Measurements from ENCODE around the gene LRRK2.
"Not testable (repeated sequence)": the region's sequence is repeated elsewhere in the genome, so short reads cannot be mapped to it uniquely, and the experiment has no call there.

LRRK2 gene

GRCh38 chr12:40343124-40343523, 118.3 kb downstream of the LRRK2 start:
- Histone ChIP-seq H3K9me3 (ENCODE audit: control insufficient read depth, low read length) (no peaks in the 10 kb centered on the region), H3K4me3 (ENCODE audit: extremely low read depth, insufficient read depth, low read length, poor library complexity, severe bottlenecking) (no peak overlapping the region), H3K36me3 (ENCODE audit: control insufficient read depth, insufficient read depth, low read length) (no peaks in the 10 kb centered on the region), H3K27ac (ENCODE audit: low read depth, low read length, severe bottlenecking) (no peak overlapping the region), H3K4me1 (ENCODE audit: control insufficient read depth, insufficient read depth, low read length, poor library complexity, severe bottlenecking) (no peaks in the 10 kb centered on the region)
- WGBS, 2 experiments (ENCODE audit: insufficient coverage in 2 of 2) = 93% methylated on average over 1 of the region's 4 CpGs; no CpG with 5 or more reads in 1 of the 2 experiments

- no CpG with 5 or more reads among the region's 1 CpG for WGBS, 2 experiments (ENCODE audit: insufficient coverage in 2 of 2)
- Histone ChIP-seq H3K4me1 (ENCODE audit: control insufficient read depth, insufficient read depth, low read length, poor library complexity, severe bottlenecking) (no peaks in the 10 kb centered on the region), H3K36me3 (ENCODE audit: control insufficient read depth, insufficient read depth, low read length) (no peaks in the 10 kb centered on the region), H3K4me3 (ENCODE audit: extremely low read depth, insufficient read depth, low read length, poor library complexity, severe bottlenecking) (no peak overlapping the region), H3K9me3 (ENCODE audit: control insufficient read depth, low read length) (no peaks in the 10 kb centered on the region), H3K27ac (ENCODE audit: low read depth, low read length, severe bottlenecking) (no peak overlapping the region)
Measured at GRCh38 chr12:40344312-40344711, 119.5 kb downstream of the LRRK2 start.

- Histone ChIP-seq H3K4me1 (ENCODE audit: control insufficient read depth, insufficient read depth, low read length, poor library complexity, severe bottlenecking) (no peaks in the 10 kb centered on the region), H3K27ac (ENCODE audit: low read depth, low read length, severe bottlenecking) (no peak overlapping the region), H3K9me3 (ENCODE audit: control insufficient read depth, low read length) (no peaks in the 10 kb centered on the region), H3K36me3 (ENCODE audit: control insufficient read depth, insufficient read depth, low read length) (no peaks in the 10 kb centered on the region), H3K4me3 (ENCODE audit: extremely low read depth, insufficient read depth, low read length, poor library complexity, severe bottlenecking) (no peak overlapping the region)
- no CpG with 5 or more reads among the region's 1 CpG for WGBS, 2 experiments (ENCODE audit: insufficient coverage in 2 of 2)
Measured at GRCh38 chr12:40351976-40352375, 127.2 kb downstream of the LRRK2 start.

- Histone ChIP-seq H3K27ac (ENCODE audit: low read depth, low read length, severe bottlenecking) (no peak overlapping the region), H3K4me1 (ENCODE audit: control insufficient read depth, insufficient read depth, low read length, poor library complexity, severe bottlenecking) (no peaks in the 10 kb centered on the region), H3K9me3 (ENCODE audit: control insufficient read depth, low read length) (no peaks in the 10 kb centered on the region), H3K4me3 (ENCODE audit: extremely low read depth, insufficient read depth, low read length, poor library complexity, severe bottlenecking) (no peak overlapping the region), H3K36me3 (ENCODE audit: control insufficient read depth, insufficient read depth, low read length) (no peaks in the 10 kb centered on the region)
- WGBS, 2 experiments (ENCODE audit: insufficient coverage in 2 of 2) = no CpG with 5 or more reads among the region's 6 CpGs
Measured at GRCh38 chr12:40375076-40375475, 150.3 kb downstream of the LRRK2 start.

GRCh38 chr12:40376533-40377267, 151.9 kb downstream of the LRRK2 start:
- Histone ChIP-seq H3K4me3 (ENCODE audit: extremely low read depth, insufficient read depth, low read length, poor library complexity, severe bottlenecking) (no peak overlapping the region), H3K9me3 (ENCODE audit: control insufficient read depth, low read length) (no peaks in the 10 kb centered on the region), H3K36me3 (ENCODE audit: control insufficient read depth, insufficient read depth, low read length) (no peaks in the 10 kb centered on the region), H3K27ac (ENCODE audit: low read depth, low read length, severe bottlenecking) (no peak overlapping the region), H3K4me1 (ENCODE audit: control insufficient read depth, insufficient read depth, low read length, poor library complexity, severe bottlenecking) (no peaks in the 10 kb centered on the region)
- 100% methylated on average over 1 to 3 of the region's 5 CpGs for WGBS, 2 experiments (ENCODE audit: insufficient coverage in 2 of 2)

- no peaks in the 10 kb centered on the region for H3K36me3 ChIP-seq (ENCODE audit: control insufficient read depth, insufficient read depth, low read length)
Measured at GRCh38 chr12:40378691-40379090, 153.9 kb downstream of the LRRK2 start.

DNA sequence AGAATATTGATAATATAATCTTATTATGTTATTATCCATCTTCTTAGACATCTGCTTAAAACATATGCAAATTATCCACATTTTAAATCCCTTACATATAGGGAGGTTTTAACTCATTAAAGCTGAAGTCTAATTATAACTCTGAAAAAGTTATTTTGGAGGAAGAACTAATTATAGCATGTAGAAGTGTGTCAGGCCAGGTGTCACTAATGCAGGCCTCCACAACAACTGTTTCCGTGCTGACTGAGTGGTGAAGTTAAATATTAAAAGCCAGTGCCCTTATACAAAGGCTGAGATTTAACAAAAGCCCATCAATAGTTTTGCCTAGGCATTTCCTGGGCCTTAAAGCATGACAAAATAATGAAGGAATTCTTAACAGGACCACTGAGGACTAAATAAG, 157.4 kb downstream of the LRRK2 start:
- Histone ChIP-seq H3K4me3 (ENCODE audit: extremely low read depth, insufficient read depth, low read length, poor library complexity, severe bottlenecking) (no peak overlapping the region), H3K36me3 (ENCODE audit: control insufficient read depth, insufficient read depth, low read length) (no peaks in the 10 kb centered on the region), H3K9me3 (ENCODE audit: control insufficient read depth, low read length) (no peaks in the 10 kb centered on the region), H3K4me1 (ENCODE audit: control insufficient read depth, insufficient read depth, low read length, poor library complexity, severe bottlenecking) (no peaks in the 10 kb centered on the region), H3K27ac (ENCODE audit: low read depth, low read length, severe bottlenecking) (no peak overlapping the region)
- WGBS, 2 experiments (ENCODE audit: insufficient coverage in 2 of 2) = 80% methylated on average over 1 of the region's 1 CpG; no CpG with 5 or more reads in 1 of the 2 experiments

More at GRCh38 chr12:40378691-40379090, 153.9 kb downstream of the LRRK2 start:
- no peak overlapping the region for H3K4me3 ChIP-seq (ENCODE audit: extremely low read depth, insufficient read depth, low read length, poor library complexity, severe bottlenecking)
- 90 to 100% methylated on average over 1 of the region's 1 CpG for WGBS, 2 experiments (ENCODE audit: insufficient coverage in 2 of 2)
- H3K9me3 ChIP-seq (ENCODE audit: control insufficient read depth, low read length) = no peaks in the 10 kb centered on the region
- no peaks in the 10 kb centered on the region for H3K4me1 ChIP-seq (ENCODE audit: control insufficient read depth, insufficient read depth, low read length, poor library complexity, severe bottlenecking)
- no peak overlapping the region for H3K27ac ChIP-seq (ENCODE audit: low read depth, low read length, severe bottlenecking)

- 74 to 75% methylated on average over 2 of the region's 3 CpGs for WGBS, 2 experiments (ENCODE audit: insufficient coverage in 2 of 2)
- not testable (repeated sequence) for H3K4me1 ChIP-seq (ENCODE audit: control insufficient read depth, insufficient read depth, low read length, poor library complexity, severe bottlenecking); H3K36me3 ChIP-seq (ENCODE audit: control insufficient read depth, insufficient read depth, low read length); H3K9me3 ChIP-seq (ENCODE audit: control insufficient read depth, low read length); H3K4me3 ChIP-seq (ENCODE audit: extremely low read depth, insufficient read depth, low read length, poor library complexity, severe bottlenecking); H3K27ac ChIP-seq (ENCODE audit: low read depth, low read length, severe bottlenecking)
Measured at GRCh38 chr12:40387279-40387678, 162.5 kb downstream of the LRRK2 start.

DNA sequence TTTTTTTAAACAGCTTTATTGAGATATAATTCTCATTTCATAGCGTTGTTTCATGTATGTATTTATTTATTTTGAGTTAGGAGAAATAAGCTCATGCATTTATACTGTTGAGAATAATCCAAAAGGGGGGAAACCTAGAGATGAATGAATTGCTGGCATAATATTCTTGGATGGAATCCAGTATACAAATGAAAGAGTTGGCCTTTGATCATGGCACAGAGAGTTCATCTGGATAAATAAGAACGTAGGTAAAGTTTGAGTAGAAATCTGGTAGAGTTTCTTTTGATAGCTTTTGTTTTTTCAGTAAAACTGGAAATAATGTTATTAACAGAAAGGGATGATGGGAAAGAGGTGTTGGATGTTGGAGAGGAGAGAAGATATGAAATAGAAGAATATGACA, 166.2 kb downstream of the LRRK2 start:
- WGBS, 2 experiments (ENCODE audit: insufficient coverage in 2 of 2) = 79 to 92% methylated on average over 1 to 2 of the region's 2 CpGs
- no peak overlapping the region for H3K27ac ChIP-seq (ENCODE audit: low read depth, low read length, severe bottlenecking)

GRCh38 chr12:40393026-40393425, 168.2 kb downstream of the LRRK2 start:
- no peaks in the 10 kb centered on the region for H3K9me3 ChIP-seq (ENCODE audit: control insufficient read depth, low read length)
- H3K4me3 ChIP-seq (ENCODE audit: extremely low read depth, insufficient read depth, low read length, poor library complexity, severe bottlenecking) = no peak overlapping the region
- no peak overlapping the region for H3K27ac ChIP-seq (ENCODE audit: low read depth, low read length, severe bottlenecking)
- no peaks in the 10 kb centered on the region for H3K4me1 ChIP-seq (ENCODE audit: control insufficient read depth, insufficient read depth, low read length, poor library complexity, severe bottlenecking)
- H3K36me3 ChIP-seq (ENCODE audit: control insufficient read depth, insufficient read depth, low read length) = no peaks in the 10 kb centered on the region

More for the DNA sequence above, 166.2 kb downstream of the LRRK2 start:
- no peaks in the 10 kb centered on the region for H3K4me1 ChIP-seq (ENCODE audit: control insufficient read depth, insufficient read depth, low read length, poor library complexity, severe bottlenecking)
- H3K36me3 ChIP-seq (ENCODE audit: control insufficient read depth, insufficient read depth, low read length) = no peaks in the 10 kb centered on the region
- no peaks in the 10 kb centered on the region for H3K9me3 ChIP-seq (ENCODE audit: control insufficient read depth, low read length)
- no peak overlapping the region for H3K4me3 ChIP-seq (ENCODE audit: extremely low read depth, insufficient read depth, low read length, poor library complexity, severe bottlenecking)

DNA sequence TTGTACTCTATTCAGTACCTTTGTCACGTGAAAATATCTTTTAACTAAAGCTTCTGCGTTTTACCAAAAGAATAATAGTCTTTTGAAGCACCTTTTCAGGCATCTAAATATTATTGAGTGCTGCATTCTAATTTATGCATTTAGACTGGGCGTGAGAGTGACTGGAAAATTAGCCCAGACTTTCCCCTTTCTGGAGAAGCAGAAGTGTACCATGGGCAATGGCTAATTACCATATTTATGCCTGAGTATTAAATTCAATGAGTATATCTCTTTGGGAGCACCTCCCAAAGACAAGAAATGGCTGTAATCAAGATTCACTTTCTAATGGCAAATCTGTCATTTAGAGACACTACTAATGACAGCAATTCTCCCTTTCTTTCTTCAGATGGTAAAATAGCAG, 174.9 kb downstream of the LRRK2 start:
- no peaks in the 10 kb centered on the region for H3K9me3 ChIP-seq (ENCODE audit: control insufficient read depth, low read length)
- no CpG with 5 or more reads among the region's 3 CpGs for WGBS, 2 experiments (ENCODE audit: insufficient coverage in 2 of 2)
- no peak overlapping the region for H3K27ac ChIP-seq (ENCODE audit: low read depth, low read length, severe bottlenecking)
- no peak overlapping the region for H3K4me3 ChIP-seq (ENCODE audit: extremely low read depth, insufficient read depth, low read length, poor library complexity, severe bottlenecking)
- no peaks in the 10 kb centered on the region for H3K4me1 ChIP-seq (ENCODE audit: control insufficient read depth, insufficient read depth, low read length, poor library complexity, severe bottlenecking)
- H3K36me3 ChIP-seq (ENCODE audit: control insufficient read depth, insufficient read depth, low read length) = no peaks in the 10 kb centered on the region

Data from mesodermal cell (in vitro differentiated cells).